ENCODE data around the gene NXPH2. TPM values are rescaled to one million over a fixed set of nuclear protein-coding genes. Genes with fewer than 3 reads are reported as not detected.
"Not testable (repeated sequence)": the region's sequence is repeated elsewhere in the genome, so short reads cannot be mapped to it uniquely, and the experiment has no call there.

NXPH2 gene
- total and polyA plus RNA-seq, 2 donors (not counting 1 experiment from before 2014, with no cell fraction given): not detected

DNA sequence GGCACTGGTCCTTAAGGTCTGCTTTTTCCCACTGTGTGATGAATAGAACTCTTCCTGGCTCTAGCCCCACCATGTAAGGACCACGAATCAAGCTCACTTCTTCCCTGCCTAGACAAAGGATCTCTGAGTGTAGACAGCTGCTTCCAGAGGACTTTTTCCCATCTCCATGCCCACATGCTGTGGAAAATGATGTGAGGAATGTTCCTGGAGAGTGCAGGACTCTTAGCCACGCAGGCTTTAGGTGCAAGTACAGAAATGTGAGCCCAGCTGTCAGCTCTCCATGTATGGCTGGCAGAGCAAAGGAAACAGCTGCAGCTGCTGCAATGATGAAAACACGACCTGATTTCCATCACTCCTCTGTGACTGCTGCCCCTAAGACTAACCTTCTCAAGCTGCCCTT is 35.5 kb downstream of the NXPH2 start:
- Histone ChIP-seq H3K27ac (ENCODE audit: insufficient read depth, low read length) (no peak overlapping the region), H3K36me3 (ENCODE audit: control insufficient read depth, insufficient read depth, low read length) (no peaks in the 10 kb centered on the region), H2AFZ (ENCODE audit: low read length) (no peak overlapping the region)

GRCh38 chr2:138742441-138743057 is 37.6 kb downstream of the NXPH2 start:
- Histone ChIP-seq H3K4me3 (replicated peaks in 1 of 4; ENCODE audit: control extremely low read depth in 1 of 4, insufficient read depth in 1 of 4, low read depth in 3 of 4, low read length in 4 of 4) (no peak overlapping the region), H3K27ac (ENCODE audit: insufficient read depth, low read length) (no peak overlapping the region), H3K4me2 (ENCODE audit: extremely low read depth, insufficient read depth, low read length) (no peak overlapping the region), H3K27me3 (ENCODE audit: control insufficient read depth, insufficient read depth, low read length) (no peaks in the 10 kb centered on the region), H3K9ac (ENCODE audit: insufficient read depth, low read length) (no peak overlapping the region), H4K20me1 (ENCODE audit: control insufficient read depth, extremely low read depth, insufficient read depth, low read length) (no peaks in the 10 kb centered on the region), H3K79me2 (ENCODE audit: control insufficient read depth, insufficient read depth, low read length) (no peaks in the 10 kb centered on the region), H3K9me3 (ENCODE audit: control insufficient read depth, insufficient read depth, low read depth, low read length) (no peaks in the 10 kb centered on the region), H3K36me3 (ENCODE audit: control insufficient read depth, insufficient read depth, low read length) (no peaks in the 10 kb centered on the region), H2AFZ (ENCODE audit: low read length) (no peak overlapping the region), H3K4me1 (ENCODE audit: control insufficient read depth, extremely low read depth, insufficient read depth, low read length) (no peaks in the 10 kb centered on the region)
- no peak for DNase-seq (ENCODE audit: low read depth in 2 of 2)
- TF ChIP-seq CTCF (conservative IDR thresholded peaks at IDR 0.05 in 1 of 2, IDR thresholded peaks at IDR 0.05 in 1 of 2; ENCODE audit: low read depth in 1 of 2, low read length in 2 of 2) (no peak), EZH2 (IDR thresholded peaks at IDR 0.05; ENCODE audit: low read length, missing control alignments) (no peak)

More for the DNA sequence above, 35.5 kb downstream of the NXPH2 start:
- Histone ChIP-seq H3K9me3 (ENCODE audit: control insufficient read depth, insufficient read depth, low read depth, low read length) (no peaks in the 10 kb centered on the region), H3K27me3 (ENCODE audit: control insufficient read depth, insufficient read depth, low read length) (no peaks in the 10 kb centered on the region), H3K4me2 (ENCODE audit: extremely low read depth, insufficient read depth, low read length) (no peak overlapping the region), H4K20me1 (ENCODE audit: control insufficient read depth, extremely low read depth, insufficient read depth, low read length) (no peaks in the 10 kb centered on the region), H3K4me1 (ENCODE audit: control insufficient read depth, extremely low read depth, insufficient read depth, low read length) (no peaks in the 10 kb centered on the region), H3K4me3 (replicated peaks in 1 of 4; ENCODE audit: control extremely low read depth in 1 of 4, insufficient read depth in 1 of 4, low read depth in 3 of 4, low read length in 4 of 4) (no peak overlapping the region), H3K79me2 (ENCODE audit: control insufficient read depth, insufficient read depth, low read length) (no peaks in the 10 kb centered on the region), H3K9ac (ENCODE audit: insufficient read depth, low read length) (no peak overlapping the region)
- peak in 1 of 2 donors; percentile 1 for DNase-seq (ENCODE audit: low read depth in 2 of 2)
- TF ChIP-seq CTCF (conservative IDR thresholded peaks at IDR 0.05 in 1 of 2, IDR thresholded peaks at IDR 0.05 in 1 of 2; ENCODE audit: low read depth in 1 of 2, low read length in 2 of 2) (no peak), EZH2 (IDR thresholded peaks at IDR 0.05; ENCODE audit: low read length, missing control alignments) (no peak)

DNA sequence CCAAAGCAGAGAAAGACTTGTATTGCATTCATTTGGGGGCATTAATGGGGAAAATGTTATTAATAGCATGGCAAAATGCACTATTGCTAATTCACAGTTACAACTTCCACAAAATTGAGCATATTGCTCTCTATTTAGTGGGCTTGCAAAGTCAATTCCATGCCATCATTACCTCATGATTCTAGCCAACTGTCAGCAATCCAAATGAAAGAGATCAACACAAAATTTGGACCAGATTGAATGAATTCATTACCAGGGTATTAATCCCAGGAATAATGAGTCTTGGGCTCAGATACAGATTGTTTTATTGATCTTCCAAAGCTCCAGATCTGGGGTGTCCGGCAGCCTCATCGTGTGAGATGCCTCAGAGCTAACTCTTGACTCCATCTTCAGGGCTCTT is 38.3 kb downstream of the NXPH2 start:
- Histone ChIP-seq H3K27me3 (ENCODE audit: control insufficient read depth, insufficient read depth, low read length) (no peaks in the 10 kb centered on the region), H2AFZ (ENCODE audit: low read length) (no peak overlapping the region), H3K9ac (ENCODE audit: insufficient read depth, low read length) (no peak overlapping the region), H3K9me3 (ENCODE audit: control insufficient read depth, insufficient read depth, low read depth, low read length) (no peaks in the 10 kb centered on the region), H4K20me1 (ENCODE audit: control insufficient read depth, extremely low read depth, insufficient read depth, low read length) (no peaks in the 10 kb centered on the region), H3K36me3 (ENCODE audit: control insufficient read depth, insufficient read depth, low read length) (no peaks in the 10 kb centered on the region), H3K4me1 (ENCODE audit: control insufficient read depth, extremely low read depth, insufficient read depth, low read length) (no peaks in the 10 kb centered on the region), H3K27ac (ENCODE audit: insufficient read depth, low read length) (no peak overlapping the region), H3K4me3 (replicated peaks in 1 of 4; ENCODE audit: control extremely low read depth in 1 of 4, insufficient read depth in 1 of 4, low read depth in 3 of 4, low read length in 4 of 4) (no peak overlapping the region), H3K4me2 (ENCODE audit: extremely low read depth, insufficient read depth, low read length) (no peak overlapping the region), H3K79me2 (ENCODE audit: control insufficient read depth, insufficient read depth, low read length) (no peaks in the 10 kb centered on the region)
- DNase-seq (ENCODE audit: low read depth in 2 of 2): no peak
- TF ChIP-seq CTCF (conservative IDR thresholded peaks at IDR 0.05 in 1 of 2, IDR thresholded peaks at IDR 0.05 in 1 of 2; ENCODE audit: low read depth in 1 of 2, low read length in 2 of 2): no peak
- TF ChIP-seq EZH2 (IDR thresholded peaks at IDR 0.05; ENCODE audit: low read length, missing control alignments): no peak

DNA sequence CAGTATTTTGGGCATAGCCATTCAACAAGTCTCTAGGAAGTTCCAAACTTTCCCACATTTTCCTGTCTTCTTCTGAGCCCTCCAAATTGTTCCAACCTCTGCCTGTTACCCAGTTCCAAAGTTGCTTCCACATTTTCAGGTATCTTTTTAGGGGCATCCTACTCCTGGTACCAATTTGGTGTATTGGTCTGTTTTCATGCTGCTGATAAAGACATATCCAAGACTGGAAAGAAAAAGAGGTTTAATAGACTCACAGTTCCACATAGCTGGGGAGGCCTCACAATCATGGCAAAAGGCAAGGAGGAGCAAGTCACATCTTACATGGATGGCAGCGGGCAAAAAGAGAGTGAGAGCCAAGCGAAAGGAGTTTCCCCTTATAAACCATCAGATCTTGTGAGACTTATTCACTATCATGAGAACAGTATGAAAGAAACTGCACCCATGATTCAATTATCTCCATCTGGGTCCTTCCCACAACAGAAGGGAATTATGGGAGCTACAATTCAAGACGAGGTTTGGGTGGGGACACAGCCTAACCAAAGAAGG is 43.1 kb downstream of the NXPH2 start:
- not testable (repeated sequence) for H3K79me2 ChIP-seq (ENCODE audit: control insufficient read depth, insufficient read depth, low read length); H3K27me3 ChIP-seq (ENCODE audit: control insufficient read depth, insufficient read depth, low read length); H3K9ac ChIP-seq (ENCODE audit: insufficient read depth, low read length); H3K27ac ChIP-seq (ENCODE audit: insufficient read depth, low read length); H4K20me1 ChIP-seq (ENCODE audit: control insufficient read depth, extremely low read depth, insufficient read depth, low read length); H3K4me1 ChIP-seq (ENCODE audit: control insufficient read depth, extremely low read depth, insufficient read depth, low read length); H3K4me3 ChIP-seq (replicated peaks in 1 of 4; ENCODE audit: control extremely low read depth in 1 of 4, insufficient read depth in 1 of 4, low read depth in 3 of 4, low read length in 4 of 4); H3K36me3 ChIP-seq (ENCODE audit: control insufficient read depth, insufficient read depth, low read length); H2AFZ ChIP-seq (ENCODE audit: low read length); H3K9me3 ChIP-seq (ENCODE audit: control insufficient read depth, insufficient read depth, low read depth, low read length); H3K4me2 ChIP-seq (ENCODE audit: extremely low read depth, insufficient read depth, low read length); DNase-seq (ENCODE audit: low read depth in 2 of 2)

All from fibroblast of lung (primary cell).